ENCODE results near the gene SMIM26.
A peak's percentile ranks its signal among the peaks of the same experiment; 100 is the strongest.
"Not testable (repeated sequence)": the region's sequence is repeated elsewhere in the genome, so short reads cannot be mapped to it uniquely, and the experiment has no call there.

SMIM26 gene

GRCh38 chr20:18566892-18567738 lies at the start of gene SMIM26:
Gene SMIM26 (plus strand): TSS chr20:18567432. CDS start chr20:18567479, 47 bp downstream.
- Histone ChIP-seq H4K20me1 (ENCODE audit: insufficient read depth, low read length) (no peaks in the 10 kb centered on the region), H3K9ac (ENCODE audit: low read length) (peak within 1 kb of the TSS; percentile 96), H3K27ac (ENCODE audit: low read depth, low read length, poor library complexity, severe bottlenecking) (peak within 1 kb of the TSS; percentile 61), H3K36me3 (ENCODE audit: insufficient read depth, low read length) (peaks cover 35% of the 10 kb centered on the region), H3K79me2 (ENCODE audit: insufficient read depth, low read length) (peaks cover 10% of the 10 kb centered on the region), H2AFZ (ENCODE audit: low read length) (peak within 1 kb of the TSS; percentile 85; the same call in 1 of the 2 replicates), H3K4me1 (ENCODE audit: insufficient read depth, low read length, severe bottlenecking) (peaks cover 14% of the 10 kb centered on the region), H3K9me3 (ENCODE audit: low read length) (no peaks in the 10 kb centered on the region), H3K4me2 (ENCODE audit: low read length) (peak within 1 kb of the TSS; percentile 69), H3F3A (ENCODE audit: insufficient read depth, low read length) (no peaks in the 10 kb centered on the region), H3K9me2 (ENCODE audit: low read depth, low read length) (no peaks in the 10 kb centered on the region), H3K4me3 (ENCODE audit: low read depth, low read length, poor library complexity, severe bottlenecking) (peak within 1 kb of the TSS; percentile 95), H3K27me3 (ENCODE audit: insufficient read depth, low read length) (no peaks in the 10 kb centered on the region)
- TF ChIP-seq CTCF (IDR thresholded peaks at IDR 0.05; ENCODE audit: low read length) (no peak), EZH2 (IDR thresholded peaks at IDR 0.05; ENCODE audit: borderline replicate concordance, low read length) (no peak)

GRCh38 chr20:18522066-18522465 lies 45.2 kb upstream of the SMIM26 start:
- H3K36me3 ChIP-seq (ENCODE audit: insufficient read depth, low read length) = peaks cover 39% of the 10 kb centered on the region
- H3K9ac ChIP-seq (ENCODE audit: low read length); H3K9me2 ChIP-seq (ENCODE audit: low read depth, low read length); H3K4me3 ChIP-seq (ENCODE audit: low read depth, low read length, poor library complexity, severe bottlenecking); H3K4me2 ChIP-seq (ENCODE audit: low read length); H3K79me2 ChIP-seq (ENCODE audit: insufficient read depth, low read length); H3K9me3 ChIP-seq (ENCODE audit: low read length); H3K4me1 ChIP-seq (ENCODE audit: insufficient read depth, low read length, severe bottlenecking); H4K20me1 ChIP-seq (ENCODE audit: insufficient read depth, low read length); H2AFZ ChIP-seq (ENCODE audit: low read length); H3F3A ChIP-seq (ENCODE audit: insufficient read depth, low read length); H3K27ac ChIP-seq (ENCODE audit: low read depth, low read length, poor library complexity, severe bottlenecking); H3K27me3 ChIP-seq (ENCODE audit: insufficient read depth, low read length): not testable (repeated sequence)

- Histone ChIP-seq H4K20me1 (ENCODE audit: insufficient read depth, low read length) (no peaks in the 10 kb centered on the region), H2AFZ (ENCODE audit: low read length) (no peak overlapping the region), H3K9me3 (ENCODE audit: low read length) (no peaks in the 10 kb centered on the region), H3K4me2 (ENCODE audit: low read length) (no peak overlapping the region), H3K36me3 (ENCODE audit: insufficient read depth, low read length) (peaks cover 44% of the 10 kb centered on the region), H3K9me2 (ENCODE audit: low read depth, low read length) (no peaks in the 10 kb centered on the region), H3K4me1 (ENCODE audit: insufficient read depth, low read length, severe bottlenecking) (no peaks in the 10 kb centered on the region), H3K27ac (ENCODE audit: low read depth, low read length, poor library complexity, severe bottlenecking) (no peak overlapping the region), H3K4me3 (ENCODE audit: low read depth, low read length, poor library complexity, severe bottlenecking) (no peak overlapping the region), H3F3A (ENCODE audit: insufficient read depth, low read length) (no peaks in the 10 kb centered on the region), H3K27me3 (ENCODE audit: insufficient read depth, low read length) (no peaks in the 10 kb centered on the region), H3K9ac (ENCODE audit: low read length) (no peak overlapping the region), H3K79me2 (ENCODE audit: insufficient read depth, low read length) (no peaks in the 10 kb centered on the region)
- TF ChIP-seq EZH2 (IDR thresholded peaks at IDR 0.05; ENCODE audit: borderline replicate concordance, low read length) (no peak), CTCF (IDR thresholded peaks at IDR 0.05; ENCODE audit: low read length) (no peak)
Observed at GRCh38 chr20:18523066-18523465, 44.2 kb upstream of the SMIM26 start.

GRCh38 chr20:18524646-18525045 lies 42.6 kb upstream of the SMIM26 start:
- Histone ChIP-seq H2AFZ (ENCODE audit: low read length) (no peak overlapping the region), H3F3A (ENCODE audit: insufficient read depth, low read length) (no peaks in the 10 kb centered on the region), H3K27ac (ENCODE audit: low read depth, low read length, poor library complexity, severe bottlenecking) (no peak overlapping the region), H3K4me2 (ENCODE audit: low read length) (no peak overlapping the region), H3K9me2 (ENCODE audit: low read depth, low read length) (no peaks in the 10 kb centered on the region), H3K79me2 (ENCODE audit: insufficient read depth, low read length) (no peaks in the 10 kb centered on the region), H3K9ac (ENCODE audit: low read length) (no peak overlapping the region), H3K36me3 (ENCODE audit: insufficient read depth, low read length) (peaks cover 60% of the 10 kb centered on the region), H4K20me1 (ENCODE audit: insufficient read depth, low read length) (no peaks in the 10 kb centered on the region), H3K4me1 (ENCODE audit: insufficient read depth, low read length, severe bottlenecking) (no peaks in the 10 kb centered on the region), H3K9me3 (ENCODE audit: low read length) (no peaks in the 10 kb centered on the region), H3K27me3 (ENCODE audit: insufficient read depth, low read length) (no peaks in the 10 kb centered on the region), H3K4me3 (ENCODE audit: low read depth, low read length, poor library complexity, severe bottlenecking) (no peak overlapping the region)
- TF ChIP-seq EZH2 (IDR thresholded peaks at IDR 0.05; ENCODE audit: borderline replicate concordance, low read length) (no peak), CTCF (IDR thresholded peaks at IDR 0.05; ENCODE audit: low read length) (no peak)

- not testable (repeated sequence) for H3K27ac ChIP-seq (ENCODE audit: low read depth, low read length, poor library complexity, severe bottlenecking); H2AFZ ChIP-seq (ENCODE audit: low read length); H3K27me3 ChIP-seq (ENCODE audit: insufficient read depth, low read length); H3F3A ChIP-seq (ENCODE audit: insufficient read depth, low read length); H3K4me3 ChIP-seq (ENCODE audit: low read depth, low read length, poor library complexity, severe bottlenecking); H3K9ac ChIP-seq (ENCODE audit: low read length); H4K20me1 ChIP-seq (ENCODE audit: insufficient read depth, low read length); H3K9me3 ChIP-seq (ENCODE audit: low read length); H3K9me2 ChIP-seq (ENCODE audit: low read depth, low read length); H3K79me2 ChIP-seq (ENCODE audit: insufficient read depth, low read length); H3K4me2 ChIP-seq (ENCODE audit: low read length); H3K4me1 ChIP-seq (ENCODE audit: insufficient read depth, low read length, severe bottlenecking)
- H3K36me3 ChIP-seq (ENCODE audit: insufficient read depth, low read length) = peaks cover 78% of the 10 kb centered on the region
Observed at GRCh38 chr20:18526761-18527160, 40.5 kb upstream of the SMIM26 start.
